ENCODE measurements around the gene NHLRC4. TPM values are rescaled to one million over a fixed set of nuclear protein-coding genes. Genes with fewer than 3 reads are reported as not detected.

The NHLRC4 gene
- total RNA-seq, 1 donor from 2014 or later, result 0.74 TPM

DNA sequence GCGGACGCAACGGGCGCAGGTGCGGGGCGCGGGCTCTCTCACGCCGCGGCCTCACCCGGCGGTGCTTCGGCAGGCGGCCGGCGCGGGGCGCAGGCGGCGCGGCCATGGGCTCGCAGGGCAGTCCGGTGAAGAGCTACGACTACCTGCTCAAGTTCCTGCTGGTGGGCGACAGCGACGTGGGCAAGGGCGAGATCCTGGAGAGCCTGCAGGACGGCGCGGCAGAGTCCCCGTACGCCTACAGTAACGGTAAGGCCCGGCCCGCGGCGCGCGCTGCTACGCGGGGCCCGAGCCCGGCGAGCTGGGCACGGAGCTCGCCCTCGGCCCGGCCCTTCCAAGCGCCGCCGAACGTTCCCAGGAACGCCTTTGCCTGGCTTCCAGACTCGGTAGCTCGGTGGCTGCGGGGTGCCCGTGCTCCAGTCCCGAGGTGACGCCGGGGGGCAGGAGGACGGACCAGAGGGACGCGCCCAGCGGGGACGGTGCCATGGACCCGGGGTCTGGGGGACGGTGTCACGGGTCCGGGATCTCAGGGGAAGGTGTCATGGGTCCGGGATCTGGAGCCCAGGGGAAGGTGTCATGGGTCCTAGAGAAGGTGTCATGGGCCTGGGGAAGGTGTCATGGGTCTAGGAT lies 23.5 kb downstream of the NHLRC4 start:
- DNase-seq (ENCODE audit: extremely low spot score in 2 of 2), result no peak
- peak overlapping the region; percentile 77 for H3K27ac ChIP-seq
- TF ChIP-seq POLR2AphosphoS5 (IDR thresholded peaks at IDR 0.05; ENCODE audit: insufficient read depth in 1 of 2, low read depth in 1 of 2) (no peak), POLR2A (IDR thresholded peaks at IDR 0.05) (no peak)
- TF ChIP-seq, protein P1, sequence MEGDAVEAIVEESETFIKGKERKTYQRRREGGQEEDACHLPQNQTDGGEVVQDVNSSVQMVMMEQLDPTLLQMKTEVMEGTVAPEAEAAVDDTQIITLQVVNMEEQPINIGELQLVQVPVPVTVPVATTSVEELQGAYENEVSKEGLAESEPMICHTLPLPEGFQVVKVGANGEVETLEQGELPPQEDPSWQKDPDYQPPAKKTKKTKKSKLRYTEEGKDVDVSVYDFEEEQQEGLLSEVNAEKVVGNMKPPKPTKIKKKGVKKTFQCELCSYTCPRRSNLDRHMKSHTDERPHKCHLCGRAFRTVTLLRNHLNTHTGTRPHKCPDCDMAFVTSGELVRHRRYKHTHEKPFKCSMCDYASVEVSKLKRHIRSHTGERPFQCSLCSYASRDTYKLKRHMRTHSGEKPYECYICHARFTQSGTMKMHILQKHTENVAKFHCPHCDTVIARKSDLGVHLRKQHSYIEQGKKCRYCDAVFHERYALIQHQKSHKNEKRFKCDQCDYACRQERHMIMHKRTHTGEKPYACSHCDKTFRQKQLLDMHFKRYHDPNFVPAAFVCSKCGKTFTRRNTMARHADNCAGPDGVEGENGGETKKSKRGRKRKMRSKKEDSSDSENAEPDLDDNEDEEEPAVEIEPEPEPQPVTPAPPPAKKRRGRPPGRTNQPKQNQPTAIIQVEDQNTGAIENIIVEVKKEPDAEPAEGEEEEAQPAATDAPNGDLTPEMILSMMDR (IDR thresholded peaks at IDR 0.05), result no peak
- no peaks in the 10 kb centered on the region for H3K36me3 ChIP-seq
- peaks cover 64% of the 10 kb centered on the region for H3K4me1 ChIP-seq
- peak overlapping the region; percentile 83 to 96 for H3K4me3 ChIP-seq
- no peaks in the 10 kb centered on the region for H3K9me3 ChIP-seq
- H3K27me3 ChIP-seq, result no peaks in the 10 kb centered on the region
- intact Hi-C loops (cut with DNase I), result no loop called here

DNA sequence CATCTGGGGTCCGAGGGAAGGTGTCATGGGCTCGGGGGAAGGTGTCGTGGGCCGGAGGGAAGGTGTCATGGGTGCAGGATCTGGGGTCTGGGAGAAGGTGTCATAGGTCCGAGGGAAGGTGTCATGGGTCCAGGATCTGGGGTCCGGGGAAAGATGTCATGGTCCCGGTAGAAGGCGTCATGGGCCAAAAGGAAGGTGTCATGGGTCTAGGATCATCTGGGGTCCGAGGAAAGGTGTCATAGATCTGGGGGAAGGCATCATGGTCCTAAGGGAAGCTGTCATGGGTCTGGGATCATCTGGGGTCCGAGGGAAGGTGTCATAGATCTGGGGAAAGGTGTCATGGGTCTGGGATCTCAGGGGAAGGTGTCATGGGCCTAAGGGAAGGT lies 24.0 kb downstream of the NHLRC4 start:
- no peaks in the 10 kb centered on the region for H3K27me3 ChIP-seq

DNA sequence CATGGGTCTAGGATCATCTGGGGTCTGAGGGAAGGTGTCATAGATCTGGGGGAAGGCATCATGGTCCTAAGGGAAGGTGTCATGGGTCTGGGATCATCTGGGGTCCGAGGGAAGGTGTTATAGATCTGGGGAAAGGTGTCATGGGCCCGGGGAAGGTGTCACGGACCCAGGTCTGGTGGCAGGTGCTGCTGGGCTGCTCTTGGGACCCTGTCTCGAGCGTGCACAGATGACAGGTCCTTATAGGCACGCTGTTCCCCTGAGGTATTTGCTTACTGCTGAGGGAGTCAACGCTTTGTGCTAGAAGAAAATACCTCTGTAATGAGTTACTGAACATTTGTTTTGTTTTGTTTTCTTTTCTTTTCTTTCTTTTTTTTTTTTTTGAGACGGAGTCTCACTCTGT lies 24.4 kb downstream of the NHLRC4 start:
- no peak for DNase-seq (ENCODE audit: extremely low spot score in 2 of 2)
- TF ChIP-seq POLR2AphosphoS5 (IDR thresholded peaks at IDR 0.05; ENCODE audit: insufficient read depth in 1 of 2, low read depth in 1 of 2) (no peak), POLR2A (IDR thresholded peaks at IDR 0.05) (no peak)
- TF ChIP-seq, protein P1 (IDR thresholded peaks at IDR 0.05), result no peak
- intact Hi-C loops (cut with DNase I), result no loop called here
- Histone ChIP-seq H3K4me3 (peak overlapping the region; percentile 83 to 96), H3K27me3 (no peaks in the 10 kb centered on the region), H3K27ac (no peak overlapping the region), H3K9me3 (no peaks in the 10 kb centered on the region), H3K36me3 (peaks cover 0 to under 1% of the 10 kb centered on the region in 2 donors), H3K4me1 (peaks cover 73% of the 10 kb centered on the region)

More for the DNA sequence above, 24.0 kb downstream of the NHLRC4 start:
- Histone ChIP-seq H3K4me1 (peaks cover 69% of the 10 kb centered on the region), H3K36me3 (no peaks in the 10 kb centered on the region), H3K4me3 (peak overlapping the region; percentile 83 to 96), H3K27ac (peak overlapping the region; percentile 77), H3K9me3 (no peaks in the 10 kb centered on the region)
- TF ChIP-seq, protein P1 (IDR thresholded peaks at IDR 0.05), result no peak
- no peak for TF ChIP-seq POLR2A (IDR thresholded peaks at IDR 0.05)
- TF ChIP-seq POLR2AphosphoS5 (IDR thresholded peaks at IDR 0.05; ENCODE audit: insufficient read depth in 1 of 2, low read depth in 1 of 2), result no peak
- intact Hi-C loops (cut with DNase I), result no loop called here
- DNase-seq (ENCODE audit: extremely low spot score in 2 of 2), result no peak

DNA sequence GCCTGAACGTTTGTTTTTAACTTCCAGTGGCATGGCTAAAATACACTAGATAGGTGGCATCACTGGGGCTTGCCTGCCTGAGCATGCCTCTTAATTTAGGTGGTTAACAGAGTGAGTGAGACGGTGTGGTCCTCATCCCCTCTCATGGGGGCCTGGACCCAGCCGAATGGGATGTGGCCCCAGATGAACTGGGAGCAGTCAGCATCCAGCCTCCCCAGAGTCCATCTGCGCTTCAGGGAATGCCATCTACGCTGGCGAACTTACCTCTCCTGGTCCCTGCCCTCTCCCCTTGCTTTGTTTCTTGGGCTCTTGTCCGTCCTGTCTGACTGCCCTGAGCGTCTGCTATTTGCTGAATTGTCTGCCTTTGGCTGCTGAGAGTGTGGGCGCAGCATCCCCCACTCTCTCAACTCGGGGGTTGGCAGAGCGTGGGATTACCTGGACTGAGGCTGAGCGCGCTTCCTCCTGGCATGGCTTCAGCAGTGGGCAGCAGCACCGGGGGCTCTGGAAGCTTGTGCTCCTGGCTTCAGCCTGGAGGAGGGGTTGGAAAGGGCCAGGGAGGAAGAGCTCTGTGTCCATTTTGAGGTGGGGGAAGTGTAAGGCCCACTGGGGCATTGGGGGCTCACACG lies 25.2 kb downstream of the NHLRC4 start:
- DNase-seq (ENCODE audit: extremely low spot score in 2 of 2), result no peak
- peaks cover 0 to 8% of the 10 kb centered on the region in 2 donors for H3K36me3 ChIP-seq
- no peaks in the 10 kb centered on the region for H3K27me3 ChIP-seq
- H3K4me3 ChIP-seq, result peak overlapping the region; percentile 1 to 83
- intact Hi-C loops (cut with DNase I), result no loop called here
- TF ChIP-seq POLR2AphosphoS5 (IDR thresholded peaks at IDR 0.05; ENCODE audit: insufficient read depth in 1 of 2, low read depth in 1 of 2), result no peak
- no peak for TF ChIP-seq POLR2A (IDR thresholded peaks at IDR 0.05)
- TF ChIP-seq, protein P1 (IDR thresholded peaks at IDR 0.05), result no peak
- H3K27ac ChIP-seq, result peak overlapping the region; percentile 22
- no peaks in the 10 kb centered on the region for H3K9me3 ChIP-seq
- H3K4me1 ChIP-seq, result peaks cover 76% of the 10 kb centered on the region

Measured in vagina (tissue), 2 donors.